Measurements from ENCODE around the gene LRRC8D.

Gene LRRC8D

GRCh38 chr1:89822999-89823628 is 2.3 kb downstream of the LRRC8D start:
- peak; percentile 26 for DNase-seq (ENCODE audit: low spot score)
- TF ChIP-seq CTCF (conservative IDR thresholded peaks at IDR 0.05; ENCODE audit: low read depth): no peak
- no peak overlapping the region for H3K27ac ChIP-seq
- POLR2A ChIA-PET (ENCODE audit: low non-redundant PET): no interaction called here
- CTCF ChIA-PET: interaction anchor here (0.7 kb wide), 1 partner anchor 39 kb away, joined by 3 read pairs; no protein-coding TSS in a partner anchor

GRCh38 chr1:89823679-89824292 is 3.0 kb downstream of the LRRC8D start:
- H3K27ac ChIP-seq: no peak overlapping the region
- ChIA-PET POLR2A (ENCODE audit: low non-redundant PET) (no interaction called here), CTCF (interaction anchor here (0.6 to 3.2 kb wide), 3 partner anchors 19 to 446 kb away, joined by 3 to 13 read pairs (median 4); no protein-coding TSS in a partner anchor)
- TF ChIP-seq CTCF (conservative IDR thresholded peaks at IDR 0.05; ENCODE audit: low read depth): no peak
- DNase-seq (ENCODE audit: low spot score): no peak

- TF ChIP-seq CTCF (conservative IDR thresholded peaks at IDR 0.05; ENCODE audit: low read depth): no peak
- ChIA-PET CTCF (interaction anchor here (3.2 kb wide), 1 partner anchor 16 kb away, joined by 13 read pairs; no protein-coding TSS in a partner anchor), POLR2A (ENCODE audit: low non-redundant PET) (no interaction called here)
- DNase-seq (ENCODE audit: low spot score): peak; percentile 82
- peak overlapping the region; percentile 54 for H3K27ac ChIP-seq
Observed at GRCh38 chr1:89826594-89826993, 5.8 kb downstream of the LRRC8D start.

- no peak for TF ChIP-seq CTCF (conservative IDR thresholded peaks at IDR 0.05; ENCODE audit: low read depth)
- ChIA-PET POLR2A (ENCODE audit: low non-redundant PET) (no interaction called here), CTCF (interaction anchor here (0.6 kb wide), 1 partner anchor 123 kb away, joined by 3 read pairs; no protein-coding TSS in a partner anchor)
- peak overlapping the region; percentile 43 for H3K27ac ChIP-seq
- no peak for DNase-seq (ENCODE audit: low spot score)
Observed at GRCh38 chr1:89827330-89827729, 6.5 kb downstream of the LRRC8D start.

GRCh38 chr1:89827902-89828301 is 7.1 kb downstream of the LRRC8D start:
- no peak overlapping the region for H3K27ac ChIP-seq
- TF ChIP-seq CTCF (conservative IDR thresholded peaks at IDR 0.05; ENCODE audit: low read depth): no peak
- ChIA-PET POLR2A (ENCODE audit: low non-redundant PET) (no interaction called here), CTCF (interaction anchor here (0.6 kb wide), 1 partner anchor 122 kb away, joined by 3 read pairs; no protein-coding TSS in a partner anchor)
- DNase-seq (ENCODE audit: low spot score): no peak

- ChIA-PET CTCF (no interaction called here), POLR2A (ENCODE audit: low non-redundant PET) (no interaction called here)
- DNase-seq (ENCODE audit: low spot score): no peak
- no peak overlapping the region for H3K27ac ChIP-seq
- TF ChIP-seq CTCF (conservative IDR thresholded peaks at IDR 0.05; ENCODE audit: low read depth): no peak
Observed at GRCh38 chr1:89829186-89829585, 8.4 kb downstream of the LRRC8D start.
